ENCODE measurements around the gene CASQ2. TPM values are rescaled to one million over a fixed set of nuclear protein-coding genes. Genes with fewer than 3 reads are reported as not detected.

CASQ2 gene
- total RNA-seq = 6.5 TPM

DNA sequence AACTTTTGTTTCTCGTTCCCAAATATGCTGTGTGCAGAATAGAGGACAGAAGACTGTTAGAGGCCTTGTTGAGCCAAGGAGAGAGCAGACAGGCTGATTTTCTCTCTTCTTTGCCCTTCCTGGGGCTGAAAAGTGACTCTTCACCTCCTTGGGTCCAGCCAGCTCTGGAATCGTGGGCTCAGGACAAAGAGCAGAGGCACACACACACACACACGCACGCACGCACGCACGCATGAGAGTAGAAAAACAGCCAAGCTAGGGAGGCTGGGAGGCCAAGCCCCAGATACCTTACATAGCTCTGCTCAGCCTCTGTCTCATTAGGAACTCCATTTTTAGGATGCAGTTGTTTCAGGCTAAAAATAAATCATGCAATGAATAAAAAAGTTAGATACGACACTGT is at the start of gene CASQ2:
TSS of gene CASQ2 (minus strand) at position 166 of the 400 bp plus-strand sequence. CDS start 173 bp downstream, outside the sequence.
- ATAC-seq = no peak
- intact Hi-C loops (cut with DNase I) = loop anchor here (5.0 kb wide), 1 partner anchor 51 kb away; no protein-coding TSS in a partner anchor
- no peak for DNase-seq (ENCODE audit: low spot score)

DNA sequence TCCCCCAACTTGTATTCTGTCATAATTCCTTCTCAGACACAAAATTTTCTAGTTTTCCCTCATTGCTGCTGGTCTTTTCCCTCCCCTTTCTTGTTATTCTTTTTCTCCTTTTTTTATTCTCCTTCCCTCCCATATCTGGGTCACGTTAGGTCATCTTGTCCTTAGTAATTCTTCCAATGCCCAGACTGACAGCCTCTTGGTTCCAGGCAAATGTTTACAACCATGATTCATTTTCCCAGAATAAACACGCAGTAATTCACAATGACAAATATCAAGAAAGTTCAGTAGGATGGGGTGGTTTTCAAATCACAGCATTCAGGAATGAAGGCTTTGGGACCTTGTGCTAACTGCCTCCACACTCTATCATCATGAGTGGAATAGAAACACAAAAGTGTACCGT is 47.2 kb upstream of the CASQ2 start:
- intact Hi-C loops (cut with DNase I) = no loop called here
- ATAC-seq (no peak), DNase-seq (ENCODE audit: low spot score) (no peak)

DNA sequence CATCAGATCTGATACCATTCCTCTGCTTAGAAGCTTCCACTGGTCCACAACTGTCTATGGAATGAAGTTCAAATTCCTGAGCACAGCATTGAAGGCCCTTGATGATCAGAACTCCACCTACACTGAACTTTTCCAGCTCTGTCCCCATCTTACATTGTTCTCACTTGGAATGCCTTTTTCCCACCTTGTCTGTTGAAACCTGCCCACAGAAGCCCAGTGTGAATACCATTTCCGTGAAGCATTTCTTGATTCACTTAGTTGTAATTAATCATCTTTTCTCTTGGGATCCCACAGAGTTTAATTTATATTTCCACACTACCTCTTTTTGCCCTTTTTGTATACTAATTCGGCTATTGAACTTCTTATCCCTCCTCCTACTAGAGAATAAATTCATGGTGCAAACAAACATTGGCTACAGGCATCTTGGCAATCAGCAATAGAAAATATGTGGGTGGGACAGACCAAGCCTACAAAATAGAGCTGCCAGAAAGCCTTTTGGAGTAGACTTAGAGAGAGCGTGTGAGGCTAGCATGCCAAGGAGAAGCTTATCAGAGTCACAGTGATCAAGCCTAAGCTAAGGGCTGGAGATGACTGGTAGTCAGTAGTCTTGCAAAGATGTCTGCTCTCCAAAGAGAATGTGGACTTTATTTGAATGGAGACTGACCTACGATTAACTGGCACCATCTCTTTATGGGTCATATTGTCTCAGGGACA is 46.3 kb upstream of the CASQ2 start:
- DNase-seq (ENCODE audit: low spot score) (no peak), ATAC-seq (no peak)
- intact Hi-C loops (cut with DNase I) = no loop called here

DNA sequence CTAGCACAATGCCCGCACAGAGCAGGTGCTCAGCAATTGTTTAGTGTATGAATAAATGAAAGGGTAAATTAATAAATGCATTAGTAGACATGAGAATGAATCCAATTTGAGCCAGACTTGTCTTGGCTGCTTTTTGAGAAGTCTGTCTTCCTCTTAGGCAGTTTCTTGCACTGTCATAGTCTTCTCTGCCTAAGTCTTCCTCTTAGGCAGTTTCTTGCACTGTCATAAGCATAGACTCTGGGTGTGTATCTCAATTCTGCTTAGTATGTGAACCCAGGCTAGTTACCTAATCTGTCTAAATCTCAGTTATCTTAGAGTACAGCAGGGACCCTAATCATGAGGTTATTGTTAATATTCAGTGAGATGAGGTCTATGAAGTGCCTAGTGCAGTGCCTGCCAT is 45.2 kb upstream of the CASQ2 start:
- ATAC-seq (no peak), DNase-seq (ENCODE audit: low spot score) (no peak)
- intact Hi-C loops (cut with DNase I) = no loop called here

DNA sequence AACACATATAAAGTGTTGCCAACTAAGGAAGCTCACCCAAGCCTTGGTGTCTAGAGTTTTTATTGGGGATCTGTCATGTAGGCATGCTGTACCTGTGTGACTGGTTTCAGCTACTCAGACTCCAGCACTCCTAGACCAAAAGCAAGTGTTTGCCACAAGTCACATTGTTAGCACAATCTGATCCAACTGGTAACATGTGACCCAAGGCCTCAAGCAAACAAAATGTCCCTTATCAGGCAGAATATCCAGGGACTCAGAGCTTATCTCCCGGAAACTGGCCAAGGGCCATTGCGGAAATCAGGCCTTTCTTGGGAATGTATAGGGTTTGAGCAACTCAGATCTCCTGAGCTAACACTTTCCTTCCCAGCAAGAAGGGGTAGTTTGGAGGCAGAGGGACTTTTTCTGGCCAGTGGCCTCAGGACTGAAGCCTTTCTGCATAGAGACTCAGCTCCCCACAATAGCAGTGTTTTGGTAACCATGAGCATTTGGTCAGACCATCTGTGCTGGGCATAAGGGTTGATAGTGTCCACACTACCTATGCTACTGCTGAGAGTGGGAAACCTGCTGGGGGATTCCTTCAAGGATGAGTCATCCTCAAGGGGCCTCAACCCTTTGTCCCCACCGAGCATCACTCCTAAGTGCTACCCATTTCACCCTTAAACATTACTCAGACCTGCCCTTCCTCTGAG is 42.8 kb upstream of the CASQ2 start:
- no peak for DNase-seq (ENCODE audit: low spot score)

DNA sequence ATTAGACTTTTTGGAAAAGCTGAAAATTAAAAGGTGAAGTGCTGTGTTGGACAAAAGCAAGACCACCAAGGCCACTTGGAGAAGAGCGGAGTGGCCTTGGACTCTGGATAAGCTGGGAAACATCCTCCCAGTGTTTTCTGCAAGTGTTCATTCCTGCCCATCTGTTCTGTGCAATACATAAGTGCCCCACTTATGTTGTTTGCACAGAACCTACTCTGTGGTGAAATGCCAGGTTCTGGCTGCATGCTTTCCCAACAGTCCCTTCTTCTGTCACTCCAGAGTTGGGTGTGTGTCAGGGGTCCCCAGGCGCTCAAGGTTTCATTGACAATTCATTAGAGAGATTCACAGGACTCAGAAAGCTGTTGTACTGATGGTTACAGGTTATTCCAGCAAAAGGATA is 42.1 kb upstream of the CASQ2 start:
- intact Hi-C loops (cut with DNase I) = no loop called here
- DNase-seq (ENCODE audit: low spot score) (no peak), ATAC-seq (no peak)

More for the DNA sequence above, 42.8 kb upstream of the CASQ2 start:
- intact Hi-C loops (cut with DNase I) = no loop called here
- ATAC-seq = no peak

DNA sequence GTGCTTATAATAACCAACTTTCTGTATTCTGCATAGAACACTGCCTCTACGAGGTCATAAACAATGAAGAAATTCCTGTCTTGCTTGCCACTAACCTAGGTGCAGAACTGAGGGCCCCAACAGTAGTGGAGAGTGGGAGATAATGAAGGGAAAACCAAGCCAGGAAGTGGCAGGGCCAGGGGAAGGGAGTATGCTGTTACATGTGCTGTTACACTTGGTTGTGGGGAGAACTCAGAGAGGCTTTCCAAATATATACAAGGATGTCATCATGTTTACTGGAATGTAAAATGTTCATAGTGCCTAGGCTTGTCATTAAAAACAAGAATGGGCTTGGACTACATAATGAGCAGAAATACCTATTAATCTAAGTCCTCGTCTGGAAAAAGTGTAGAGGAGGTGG is 41.3 kb upstream of the CASQ2 start:
- no peak for DNase-seq (ENCODE audit: low spot score)
- intact Hi-C loops (cut with DNase I) = no loop called here
- no peak for ATAC-seq

DNA sequence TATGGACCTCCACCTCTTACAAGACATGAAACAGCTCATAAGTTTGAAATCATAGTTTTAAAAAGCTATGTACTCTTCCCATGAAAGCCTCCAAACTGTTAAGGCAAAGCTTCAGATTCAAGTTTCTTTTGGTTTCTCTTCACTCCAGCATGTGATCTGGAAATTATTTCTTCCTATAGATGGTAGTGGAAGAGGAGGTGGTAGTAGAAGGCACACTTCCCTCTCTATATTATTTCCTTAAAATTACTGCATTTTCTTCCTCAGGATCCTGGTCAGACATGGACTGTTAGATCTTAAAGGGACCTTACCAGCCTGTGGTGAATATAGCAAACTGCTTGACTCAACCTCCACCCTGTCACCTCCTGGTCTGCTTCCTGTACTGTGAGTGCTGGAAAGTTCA is 40.6 kb upstream of the CASQ2 start:
- DNase-seq (ENCODE audit: low spot score) (no peak), ATAC-seq (no peak)
- intact Hi-C loops (cut with DNase I) = no loop called here

DNA sequence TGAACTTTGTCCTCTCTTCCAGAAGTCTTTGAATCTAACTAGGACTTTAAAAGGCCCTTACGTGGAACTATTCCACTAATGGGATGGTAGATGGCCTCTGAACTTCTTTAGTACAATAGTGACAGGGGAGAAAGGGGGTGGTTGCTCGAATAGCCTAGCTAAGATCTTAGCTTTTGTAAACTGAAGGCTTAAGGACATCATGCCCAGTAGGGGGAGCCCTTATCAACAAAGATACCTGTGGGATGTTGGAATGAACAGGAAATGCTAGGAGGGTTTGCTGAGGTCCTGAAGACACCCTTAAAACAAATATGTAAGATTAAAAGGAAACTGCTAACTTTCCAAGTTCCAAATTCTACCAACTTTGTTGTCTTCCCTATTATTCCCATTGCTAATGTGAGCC is 39.2 kb upstream of the CASQ2 start:
- ATAC-seq = no peak
- intact Hi-C loops (cut with DNase I) = no loop called here
- no peak for DNase-seq (ENCODE audit: low spot score)

DNA sequence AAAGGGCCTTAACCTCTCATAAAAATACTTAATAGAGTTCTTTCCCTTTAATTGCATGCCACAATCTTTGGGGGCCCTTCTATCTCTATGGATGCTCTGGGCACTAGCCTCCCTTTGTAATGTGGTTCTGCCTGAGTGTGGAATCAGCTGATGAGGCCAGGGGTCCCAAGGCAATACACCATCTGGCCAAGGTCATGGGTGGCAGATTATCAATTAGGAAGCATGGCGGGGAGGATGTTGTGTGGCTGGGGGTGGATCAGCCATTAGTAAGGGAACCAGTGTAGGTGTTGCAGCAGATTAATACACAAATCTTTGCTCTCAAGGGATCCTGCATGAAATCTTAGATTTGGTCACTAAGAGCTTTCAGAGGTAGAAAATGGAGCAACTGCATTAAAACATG is 37.1 kb upstream of the CASQ2 start:
- ATAC-seq (no peak), DNase-seq (ENCODE audit: low spot score) (no peak)
- intact Hi-C loops (cut with DNase I) = no loop called here

DNA sequence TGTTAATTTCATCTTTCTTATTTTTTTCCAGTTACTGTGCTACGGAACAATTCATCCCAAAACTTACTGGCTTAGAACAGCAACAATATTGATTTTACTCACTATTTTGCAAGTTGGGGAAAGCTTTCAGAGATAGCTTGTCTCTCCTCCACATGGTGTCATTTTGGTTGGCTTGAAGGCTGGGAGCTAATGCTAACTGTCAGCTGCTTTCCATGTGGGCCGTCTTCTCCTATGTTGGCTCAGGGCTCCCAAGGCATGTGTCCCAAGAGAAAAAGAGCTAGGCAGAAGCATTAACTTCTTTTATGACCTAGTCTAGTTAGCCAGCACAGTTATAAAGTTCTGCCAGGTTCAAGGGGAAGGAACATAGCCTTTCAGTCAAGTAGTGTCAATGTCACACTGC is 33.9 kb upstream of the CASQ2 start:
- no peak for DNase-seq (ENCODE audit: low spot score)
- no peak for ATAC-seq
- intact Hi-C loops (cut with DNase I) = no loop called here

DNA sequence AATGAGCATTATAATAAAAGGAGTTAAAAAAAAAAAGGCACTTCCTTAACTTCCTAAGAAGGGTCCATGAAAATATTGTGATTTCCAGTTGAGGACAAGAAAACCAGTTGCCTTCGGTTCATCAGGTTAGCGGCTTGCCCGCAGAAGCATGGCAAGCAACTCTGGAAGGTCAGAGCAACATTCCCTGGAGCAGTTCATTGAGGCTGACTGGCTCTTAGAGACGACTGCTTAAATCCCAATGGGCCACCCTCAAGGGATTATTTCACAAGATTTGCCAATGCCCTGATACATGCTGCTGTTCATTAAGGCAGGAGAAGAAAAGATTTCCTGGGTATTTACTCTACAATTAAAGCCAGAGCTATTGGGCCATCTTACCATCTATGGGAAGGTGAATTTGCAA is 29.0 kb upstream of the CASQ2 start:
- ATAC-seq = no peak
- no peak for DNase-seq (ENCODE audit: low spot score)
- intact Hi-C loops (cut with DNase I) = no loop called here

DNA sequence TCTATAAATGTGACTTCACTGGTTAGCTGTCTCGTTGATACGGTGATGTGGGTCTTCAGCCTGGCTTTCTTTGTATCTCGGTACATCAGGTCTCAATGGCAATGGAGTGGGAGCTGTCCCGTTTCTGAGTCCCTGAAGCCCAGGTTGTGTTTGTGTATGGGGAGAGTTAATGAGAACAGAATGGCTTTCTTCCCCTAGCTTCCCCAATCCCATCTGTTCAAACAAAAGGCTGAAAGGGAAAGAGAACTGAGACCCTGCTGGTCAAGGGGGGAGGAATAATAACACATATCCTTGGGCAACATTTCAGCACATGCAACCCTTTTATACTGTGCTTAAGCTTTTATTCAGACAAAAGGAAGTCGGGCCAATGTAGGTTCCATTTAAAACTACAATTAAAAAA is 28.4 kb upstream of the CASQ2 start:
- DNase-seq (ENCODE audit: low spot score) (no peak), ATAC-seq (no peak)
- intact Hi-C loops (cut with DNase I) = no loop called here

DNA sequence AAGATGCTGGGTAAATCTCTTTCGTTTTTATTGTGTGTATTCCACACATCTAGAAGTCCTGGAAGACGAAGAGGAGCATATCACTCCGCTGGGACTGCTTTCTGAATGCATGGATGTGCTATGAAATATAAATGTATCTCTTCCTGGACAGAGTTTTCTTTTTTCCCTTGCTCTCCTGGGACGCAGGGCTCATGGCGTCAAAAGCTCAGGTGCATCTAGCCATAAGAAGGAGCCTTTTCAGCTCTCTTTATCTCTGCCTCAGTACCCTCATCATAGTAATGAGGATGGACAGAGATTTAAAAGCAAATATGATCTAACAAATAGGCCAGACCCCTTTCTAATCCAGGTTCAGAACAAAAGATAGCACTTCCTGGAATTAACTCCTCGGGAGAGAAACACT is 27.5 kb upstream of the CASQ2 start:
- ATAC-seq (no peak), DNase-seq (ENCODE audit: low spot score) (no peak)
- intact Hi-C loops (cut with DNase I) = no loop called here

DNA sequence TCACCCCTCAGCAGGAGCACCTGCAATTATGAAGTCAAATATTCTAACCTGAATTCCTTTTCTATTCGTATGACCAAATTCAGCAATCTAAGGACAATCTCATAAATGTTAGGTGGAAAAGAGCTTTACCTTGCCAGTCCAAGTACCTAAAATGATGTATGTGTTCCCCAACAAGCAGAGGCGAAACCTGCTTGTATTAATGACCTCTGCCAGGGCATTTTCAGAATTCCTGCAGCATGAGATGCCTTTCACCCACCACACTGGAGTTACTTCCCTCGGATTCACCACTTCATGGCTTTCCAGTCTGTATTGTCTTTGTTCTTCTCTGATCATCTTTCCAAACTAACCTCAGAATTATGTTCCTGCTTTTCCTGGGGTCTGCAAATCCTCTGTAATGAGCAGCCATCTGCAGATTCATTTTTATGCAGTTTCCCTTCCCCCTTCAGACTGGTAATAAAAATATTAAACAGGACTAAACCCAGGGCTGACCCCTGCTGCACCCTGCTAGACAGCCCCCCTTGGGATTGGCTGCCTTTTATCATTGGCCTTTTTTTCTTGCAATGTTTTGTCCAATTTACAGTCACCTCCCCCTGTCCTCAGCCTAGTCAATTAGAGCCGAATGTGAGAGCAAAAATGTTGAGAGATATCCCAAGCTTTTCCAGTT is 26.6 kb upstream of the CASQ2 start:
- DNase-seq (ENCODE audit: low spot score) = no peak
- intact Hi-C loops (cut with DNase I) = no loop called here
- no peak for ATAC-seq

DNA sequence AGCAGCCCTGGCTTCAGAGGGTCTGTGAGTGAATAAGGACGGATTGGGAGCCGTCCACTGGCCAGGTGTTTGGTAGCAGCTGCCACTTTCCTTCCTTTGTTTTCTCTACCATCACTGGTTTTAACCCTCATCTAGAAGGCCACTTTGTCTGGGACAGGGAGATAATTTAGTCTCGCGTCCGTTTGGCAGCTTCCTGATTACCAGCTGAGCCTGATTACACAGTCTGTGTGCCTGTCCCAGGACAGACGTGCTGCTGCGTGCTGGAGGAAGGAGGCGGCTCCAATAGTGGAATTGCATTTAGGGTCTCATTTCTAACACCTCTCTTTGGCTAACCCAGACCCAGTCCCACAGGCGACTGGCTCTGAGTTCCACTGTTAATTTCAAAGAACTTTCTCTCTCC is 24.6 kb upstream of the CASQ2 start:
- ATAC-seq = no peak
- DNase-seq (ENCODE audit: low spot score) = no peak
- intact Hi-C loops (cut with DNase I) = no loop called here

DNA sequence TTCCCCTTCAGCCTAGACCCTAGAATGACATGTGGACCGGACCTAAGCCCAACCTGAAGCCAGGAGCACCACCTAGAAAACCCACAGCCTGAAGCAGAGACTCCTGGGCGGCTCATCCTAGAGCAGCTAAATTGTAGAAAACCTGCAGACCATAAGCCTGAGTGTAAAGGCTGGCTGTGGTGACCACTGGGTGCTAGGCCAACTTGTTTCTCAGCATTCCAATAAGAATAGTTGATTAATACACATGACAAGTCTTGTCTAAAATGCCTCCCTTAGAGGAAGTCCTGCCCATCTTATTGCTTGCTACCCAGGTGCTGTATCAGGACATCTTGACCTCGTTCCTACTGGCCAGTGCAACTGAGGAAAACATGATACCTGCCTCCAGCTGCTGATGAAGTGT is 23.3 kb upstream of the CASQ2 start:
- ATAC-seq = no peak
- DNase-seq (ENCODE audit: low spot score) = no peak
- intact Hi-C loops (cut with DNase I) = no loop called here

DNA sequence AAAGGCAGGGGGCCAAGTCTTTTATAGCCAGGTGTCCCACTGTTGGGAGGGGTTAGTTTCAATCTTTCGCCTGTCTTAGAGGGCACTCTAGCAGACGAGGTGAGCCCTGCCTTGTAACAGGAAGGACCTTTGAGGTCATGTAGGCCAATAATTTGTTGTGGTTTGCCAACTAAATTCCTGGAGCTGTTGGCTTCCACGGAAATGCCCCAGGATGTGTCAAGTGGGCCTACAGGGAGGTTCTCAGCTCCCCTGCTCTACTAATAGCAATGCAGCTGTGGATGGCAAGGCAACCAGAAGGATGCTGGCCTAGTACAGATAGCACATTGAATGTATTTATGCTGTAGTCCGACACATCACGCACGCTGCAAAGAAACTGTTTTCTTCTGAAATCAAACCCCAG is 22.3 kb upstream of the CASQ2 start:
- ATAC-seq (no peak), DNase-seq (ENCODE audit: low spot score) (no peak)
- intact Hi-C loops (cut with DNase I) = no loop called here

DNA sequence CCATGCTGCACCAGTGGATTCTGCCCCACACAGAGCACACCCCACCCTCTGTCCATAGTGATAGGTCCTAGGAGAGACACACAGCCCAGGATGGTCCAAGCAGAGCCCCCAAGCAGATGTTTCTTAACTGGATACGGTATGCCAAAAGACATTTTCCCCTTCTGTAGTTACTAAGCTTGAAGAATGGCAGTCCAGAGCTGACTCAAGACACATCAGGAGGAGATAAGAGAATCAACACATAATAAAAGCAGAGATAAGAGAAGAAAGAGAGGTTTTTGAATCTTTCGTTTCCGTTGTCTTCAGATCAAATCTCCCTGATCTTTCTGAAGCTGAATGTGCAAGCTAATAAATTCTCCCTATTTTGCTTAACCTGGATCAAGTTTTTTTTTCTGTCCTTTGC is 21.8 kb upstream of the CASQ2 start:
- DNase-seq (ENCODE audit: low spot score) (no peak), ATAC-seq (no peak)
- intact Hi-C loops (cut with DNase I) = no loop called here

DNA sequence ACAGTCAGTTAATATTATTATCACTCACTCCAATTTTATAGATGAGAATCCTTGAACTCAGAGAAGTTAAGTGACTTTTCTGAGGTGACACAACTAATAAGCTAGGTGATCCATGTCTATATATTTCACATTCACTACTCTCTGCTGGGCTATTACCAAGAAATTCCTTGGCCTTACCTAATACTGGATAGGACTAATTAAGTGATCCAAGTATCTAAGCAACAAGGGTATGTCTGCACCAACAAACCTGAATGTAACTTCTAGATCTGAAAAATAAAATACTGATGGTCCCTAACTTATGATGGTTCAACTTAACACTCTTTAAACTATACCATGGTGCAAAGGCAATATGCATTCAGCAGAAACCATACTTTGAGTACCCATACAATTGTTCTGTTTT is 14.8 kb upstream of the CASQ2 start:
- intact Hi-C loops (cut with DNase I) = no loop called here
- DNase-seq (ENCODE audit: low spot score) (no peak), ATAC-seq (no peak)

All from sciatic nerve (tissue), 2 donors.